Panc1 (cell line): Measurements from ENCODE around the gene ITGB8.

ENCODE experiments used
- CTCF ChIP-seq: fragments of 450-650 bp; IDR thresholded peaks from 2 replicates; pipeline ENCODE4 v1.5.1; 2017; ENCODE audit warnings: mild to moderate bottlenecking
- POLR2AphosphoS5 ChIP-seq: IDR thresholded peaks from 2 replicates; pipeline ENCODE4 v1.6.1; 2012; ENCODE audit warnings: mild to moderate bottlenecking, low read depth, low read length, moderate library complexity
- REST ChIP-seq, 2 experiments: IDR thresholded peaks; 2 replicates each; pipeline ENCODE4 v1.6.1; 2011 to 2012; ENCODE audit warnings: low read depth in 2 of 2, control low read depth in 1 of 2, low read length in 1 of 2, mild to moderate bottlenecking in 1 of 2, moderate library complexity in 1 of 2; ENCODE audit not compliant: insufficient read depth in 1 of 2

GRCh38 chr7:20310301-20310700 is 20.4 kb upstream of the ITGB8 start:
- TF ChIP-seq CTCF: no peak
- TF ChIP-seq POLR2AphosphoS5: no peak
- TF ChIP-seq REST (IDR thresholded peaks at IDR 0.05; ENCODE audit: insufficient read depth in 1 of 2, low read depth in 2 of 2, low read length in 1 of 2): no peak
